Neural progenitor cell (in vitro differentiated cells): Measurements from ENCODE around the gene GABRR3.

Experiments
- EZH2 ChIP-seq: fragments of 200-600 bp; sonication (generic); IDR thresholded peaks from 2 replicates; pipeline ENCODE4 v1.6.1; 2017; ENCODE audit warnings: antibody characterized with exemption, mild to moderate bottlenecking, moderate library complexity
- EZH2phosphoT487 ChIP-seq: fragments of 200-600 bp; sonication (generic); IDR thresholded peaks from 2 replicates; pipeline ENCODE4 v1.6.1; 2017; ENCODE audit warnings: antibody characterized with exemption
- TF ChIP-seq, protein P1 (sequence below): fragments of 200-600 bp; sonication (generic); IDR thresholded peaks from 2 replicates; pipeline ENCODE4 v1.5.1; 2017; ENCODE audit warnings: antibody characterized with exemption, mild to moderate bottlenecking

DNA sequence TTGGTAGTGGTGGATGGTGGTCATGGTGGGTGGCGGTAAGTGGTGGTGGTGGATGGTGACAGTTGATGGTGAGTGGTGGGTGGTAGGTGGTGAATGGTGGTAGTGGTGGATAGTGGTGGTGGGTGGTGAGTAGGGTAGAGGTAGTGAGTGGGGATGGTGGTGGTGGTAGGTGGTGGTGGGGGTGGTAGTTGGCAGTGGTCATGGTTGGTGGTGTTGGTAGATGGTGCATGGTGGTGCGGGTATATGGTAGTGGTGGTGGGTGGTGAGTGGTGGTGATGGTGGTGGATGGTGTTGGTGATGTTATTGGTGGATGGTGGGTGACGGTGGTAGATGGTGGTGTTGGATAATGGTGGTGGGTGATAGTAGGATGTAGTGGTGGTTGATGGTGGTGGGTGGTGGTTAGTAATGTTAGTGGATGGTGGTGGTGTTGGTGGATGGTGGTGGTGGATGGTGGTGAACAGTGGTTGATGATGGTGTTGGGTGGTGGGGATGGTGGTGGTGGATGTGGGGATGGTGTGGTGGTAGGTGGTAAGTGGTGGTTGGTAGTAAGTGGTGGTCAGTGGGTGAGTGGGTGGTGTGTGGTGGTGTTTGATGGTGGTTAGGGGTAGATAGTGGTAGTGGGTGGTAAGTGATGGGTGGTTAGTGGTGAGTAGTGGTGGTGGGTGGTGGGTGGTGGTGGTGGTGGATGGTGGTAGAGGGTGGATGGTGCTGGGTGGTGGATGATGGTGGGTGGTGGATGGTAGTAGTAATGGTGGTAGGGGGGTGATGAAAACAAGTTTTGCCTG, 46.1 kb downstream of the GABRR3 start:
- TF ChIP-seq, protein P1, sequence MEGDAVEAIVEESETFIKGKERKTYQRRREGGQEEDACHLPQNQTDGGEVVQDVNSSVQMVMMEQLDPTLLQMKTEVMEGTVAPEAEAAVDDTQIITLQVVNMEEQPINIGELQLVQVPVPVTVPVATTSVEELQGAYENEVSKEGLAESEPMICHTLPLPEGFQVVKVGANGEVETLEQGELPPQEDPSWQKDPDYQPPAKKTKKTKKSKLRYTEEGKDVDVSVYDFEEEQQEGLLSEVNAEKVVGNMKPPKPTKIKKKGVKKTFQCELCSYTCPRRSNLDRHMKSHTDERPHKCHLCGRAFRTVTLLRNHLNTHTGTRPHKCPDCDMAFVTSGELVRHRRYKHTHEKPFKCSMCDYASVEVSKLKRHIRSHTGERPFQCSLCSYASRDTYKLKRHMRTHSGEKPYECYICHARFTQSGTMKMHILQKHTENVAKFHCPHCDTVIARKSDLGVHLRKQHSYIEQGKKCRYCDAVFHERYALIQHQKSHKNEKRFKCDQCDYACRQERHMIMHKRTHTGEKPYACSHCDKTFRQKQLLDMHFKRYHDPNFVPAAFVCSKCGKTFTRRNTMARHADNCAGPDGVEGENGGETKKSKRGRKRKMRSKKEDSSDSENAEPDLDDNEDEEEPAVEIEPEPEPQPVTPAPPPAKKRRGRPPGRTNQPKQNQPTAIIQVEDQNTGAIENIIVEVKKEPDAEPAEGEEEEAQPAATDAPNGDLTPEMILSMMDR = no peak
- TF ChIP-seq EZH2 (no peak), EZH2phosphoT487 (no peak)
